Measurements from ENCODE around the gene SH3PXD2A.

Gene SH3PXD2A

DNA sequence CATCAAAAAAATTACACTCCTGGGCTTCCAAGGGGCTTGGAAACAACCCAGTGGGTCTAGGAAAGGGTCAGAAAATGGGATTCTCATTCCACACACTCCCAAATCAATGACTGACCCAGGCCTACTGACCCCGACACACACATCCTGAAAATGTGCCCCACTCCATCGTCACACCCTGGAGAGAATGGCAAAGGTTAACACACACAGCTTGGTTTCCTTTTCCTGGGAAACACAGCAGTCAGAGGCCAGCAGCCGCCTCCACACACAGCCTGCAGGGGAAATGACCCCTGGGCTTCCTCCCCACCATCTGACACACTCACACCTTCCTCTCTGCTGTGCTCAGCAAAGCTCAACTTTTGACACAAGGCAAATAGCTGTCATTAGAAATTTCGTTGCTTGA lies 42.9 kb downstream of the SH3PXD2A start:
- DNase-seq (ENCODE audit: low spot score) = no peak

DNA sequence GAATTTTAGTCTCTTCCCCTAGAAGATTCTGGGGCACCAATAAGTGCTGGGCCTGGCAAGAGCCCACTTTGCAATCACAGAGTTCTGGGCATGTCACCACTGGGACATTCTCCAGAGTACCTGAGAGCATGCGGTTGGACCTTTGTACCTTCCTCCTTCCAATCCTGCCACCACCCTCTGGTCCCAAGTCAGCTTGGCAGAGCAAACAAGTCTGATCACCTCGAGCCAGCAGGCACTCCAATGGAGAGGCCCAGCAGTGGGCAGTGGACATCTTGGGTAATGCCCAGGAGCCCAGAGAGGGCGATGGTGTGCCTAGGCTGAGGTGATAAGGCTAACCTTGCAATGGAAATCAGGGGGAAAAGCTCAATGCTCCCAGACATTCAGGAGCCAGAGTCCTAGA lies 43.4 kb downstream of the SH3PXD2A start:
- DNase-seq (ENCODE audit: low spot score) = no peak

DNA sequence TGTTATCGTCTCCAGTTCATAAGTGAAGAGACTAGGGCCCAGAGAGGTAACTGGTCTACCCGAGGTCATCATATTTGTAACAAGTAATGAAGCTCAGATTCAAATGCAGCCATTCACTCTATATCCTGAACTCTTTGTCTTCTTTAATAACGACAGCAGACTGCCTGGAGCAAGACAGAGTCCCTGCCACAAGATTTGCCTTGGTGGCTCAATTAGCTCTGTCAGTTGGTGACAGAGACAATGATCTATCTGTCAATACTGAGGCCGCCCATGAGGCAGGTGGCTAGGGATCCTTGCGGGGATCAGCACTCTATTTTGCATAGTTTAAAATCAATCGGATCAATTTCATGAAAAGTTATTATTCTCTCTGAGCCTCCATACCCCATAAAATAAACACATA lies 43.9 kb downstream of the SH3PXD2A start:
- no peak for DNase-seq (ENCODE audit: low spot score)

DNA sequence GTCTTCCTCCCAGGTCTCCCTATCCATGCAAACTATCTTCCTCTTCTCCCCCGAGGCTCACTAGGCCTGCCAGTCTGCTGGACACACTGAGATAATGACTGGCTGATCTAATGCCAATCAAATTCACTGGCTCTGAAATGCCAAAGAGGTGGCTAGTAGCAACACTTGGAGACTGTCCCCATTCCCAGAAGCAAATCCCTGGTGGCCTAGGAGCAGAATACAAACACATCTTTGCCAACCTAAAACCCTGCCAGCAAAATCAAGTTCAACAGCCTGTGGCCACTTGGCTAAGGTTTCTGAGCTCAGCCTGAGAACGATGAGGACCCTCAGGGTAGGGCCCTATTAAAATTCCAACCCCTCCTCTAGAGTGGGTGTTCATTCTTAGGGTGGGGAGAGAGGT lies 46.6 kb downstream of the SH3PXD2A start:
- no peak for DNase-seq (ENCODE audit: low spot score)

DNA sequence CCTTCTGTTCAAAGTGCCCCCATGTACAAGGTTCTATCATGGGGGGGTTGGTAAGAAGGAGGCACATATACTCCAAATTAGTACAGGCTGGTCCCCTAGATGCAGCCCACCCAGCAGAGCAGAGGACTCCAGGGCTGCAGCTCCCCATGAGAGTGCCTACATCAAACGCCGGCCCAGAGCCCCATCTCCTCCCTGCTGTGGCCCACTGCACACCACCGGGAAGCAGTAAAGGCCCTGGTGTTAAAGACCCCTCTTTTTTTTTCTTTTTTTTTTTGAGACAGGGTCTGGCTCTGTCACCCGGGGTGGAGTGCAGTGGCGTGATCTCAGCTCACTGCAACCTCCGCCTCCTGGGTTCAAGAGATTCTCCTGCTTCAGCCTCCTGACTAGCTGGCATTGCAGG lies 47.4 kb downstream of the SH3PXD2A start:
- DNase-seq (ENCODE audit: low spot score) = no peak

DNA sequence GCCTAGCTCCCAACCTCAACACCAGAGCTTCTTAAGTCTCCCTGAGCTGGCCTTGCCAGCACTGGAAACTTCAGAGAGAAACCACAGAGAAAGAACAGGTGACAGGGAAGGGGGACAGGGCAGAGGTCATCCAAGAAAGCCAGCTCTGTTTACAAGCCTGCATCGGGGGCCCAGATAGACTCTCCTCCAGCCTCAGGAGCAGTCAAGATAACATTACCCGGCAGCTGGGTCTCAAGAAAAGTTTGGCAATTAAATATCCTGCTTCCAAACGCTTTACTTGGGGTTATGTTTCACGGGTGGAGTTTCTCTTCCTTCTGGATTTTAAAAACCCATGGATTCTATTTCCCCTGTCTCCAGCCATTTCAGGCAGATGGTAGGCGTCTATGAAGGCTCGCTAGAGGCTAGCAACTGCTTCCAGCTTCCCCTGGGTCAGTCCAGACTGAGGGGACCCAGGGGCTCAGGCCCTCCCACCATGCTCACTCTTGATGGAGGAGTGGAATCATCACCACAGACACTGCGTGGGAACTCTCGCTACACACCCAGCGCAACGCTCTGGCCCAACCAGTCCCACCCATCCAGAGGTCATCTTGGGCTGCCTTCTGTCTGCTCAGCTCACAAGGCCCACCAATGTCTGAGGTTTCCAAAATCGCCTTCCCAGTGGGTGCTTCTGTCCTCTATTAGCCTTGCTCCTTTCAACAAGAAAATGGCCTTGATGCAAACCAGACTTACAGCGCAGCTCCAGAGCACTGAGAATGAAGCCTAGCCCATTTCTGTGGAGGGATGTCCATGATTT lies 48.8 kb downstream of the SH3PXD2A start:
- peak; percentile 92 for DNase-seq (ENCODE audit: low spot score)

DNA sequence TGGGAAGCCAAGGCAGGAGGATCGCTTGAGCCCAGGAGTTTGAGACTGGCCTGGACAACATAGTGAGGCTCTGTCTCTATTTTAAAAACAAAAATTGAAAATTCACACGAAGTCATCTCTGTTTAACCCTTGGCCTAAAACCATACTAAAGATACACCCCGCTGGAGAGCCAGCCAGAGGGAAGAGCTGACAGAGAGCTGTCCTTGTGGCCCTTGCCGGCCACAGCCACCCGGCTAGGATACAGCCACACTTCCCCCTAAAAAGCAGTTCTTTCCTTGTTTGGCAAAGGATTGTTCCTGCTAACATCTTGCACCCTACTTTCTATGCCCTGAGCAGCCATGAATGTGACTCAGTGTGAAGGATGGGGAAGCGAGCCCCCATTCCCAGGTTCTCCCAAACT lies 49.6 kb downstream of the SH3PXD2A start:
- DNase-seq (ENCODE audit: low spot score) = no peak

DNA sequence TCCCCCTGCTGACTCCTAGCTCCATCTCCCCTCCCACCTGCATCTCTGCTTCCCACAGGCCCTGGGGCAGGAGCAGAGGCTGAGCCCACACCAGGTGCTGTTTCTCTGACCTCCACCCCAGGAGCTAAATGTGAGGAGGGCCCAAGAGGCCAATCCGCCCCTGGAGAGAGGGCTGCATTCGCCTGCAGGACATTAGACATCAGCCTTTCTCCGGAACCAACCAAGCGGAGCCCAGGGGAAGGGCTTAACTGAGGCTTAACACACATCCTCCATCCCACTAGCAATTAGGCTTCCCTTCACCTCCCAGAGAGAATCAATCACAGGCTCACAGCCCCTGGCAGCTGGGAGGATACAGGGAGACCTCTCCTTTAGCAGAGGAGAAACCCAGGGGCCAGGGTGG lies 50.5 kb downstream of the SH3PXD2A start:
- peak; percentile 66 for DNase-seq (ENCODE audit: low spot score)

DNA sequence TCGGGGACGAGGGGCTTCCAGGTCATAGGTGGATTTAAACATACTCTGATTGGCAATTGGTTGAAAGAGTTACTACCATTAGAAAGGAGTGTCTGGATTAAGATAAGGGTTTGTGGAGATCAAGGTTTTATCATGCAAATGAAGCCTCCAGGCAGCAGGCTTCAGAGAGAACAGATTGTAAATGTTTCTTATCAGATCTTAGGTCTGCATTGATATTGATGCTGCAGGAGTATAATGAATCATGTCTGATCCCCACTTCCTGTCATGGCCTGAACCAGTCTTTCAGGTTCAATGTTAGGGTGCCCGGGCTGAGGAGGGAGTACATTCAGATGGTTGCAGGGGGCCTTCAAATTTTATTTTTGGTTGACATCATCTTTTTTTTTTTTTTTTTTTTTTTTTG lies 51.4 kb downstream of the SH3PXD2A start:
- peak; percentile 41 for DNase-seq (ENCODE audit: low spot score)

DNA sequence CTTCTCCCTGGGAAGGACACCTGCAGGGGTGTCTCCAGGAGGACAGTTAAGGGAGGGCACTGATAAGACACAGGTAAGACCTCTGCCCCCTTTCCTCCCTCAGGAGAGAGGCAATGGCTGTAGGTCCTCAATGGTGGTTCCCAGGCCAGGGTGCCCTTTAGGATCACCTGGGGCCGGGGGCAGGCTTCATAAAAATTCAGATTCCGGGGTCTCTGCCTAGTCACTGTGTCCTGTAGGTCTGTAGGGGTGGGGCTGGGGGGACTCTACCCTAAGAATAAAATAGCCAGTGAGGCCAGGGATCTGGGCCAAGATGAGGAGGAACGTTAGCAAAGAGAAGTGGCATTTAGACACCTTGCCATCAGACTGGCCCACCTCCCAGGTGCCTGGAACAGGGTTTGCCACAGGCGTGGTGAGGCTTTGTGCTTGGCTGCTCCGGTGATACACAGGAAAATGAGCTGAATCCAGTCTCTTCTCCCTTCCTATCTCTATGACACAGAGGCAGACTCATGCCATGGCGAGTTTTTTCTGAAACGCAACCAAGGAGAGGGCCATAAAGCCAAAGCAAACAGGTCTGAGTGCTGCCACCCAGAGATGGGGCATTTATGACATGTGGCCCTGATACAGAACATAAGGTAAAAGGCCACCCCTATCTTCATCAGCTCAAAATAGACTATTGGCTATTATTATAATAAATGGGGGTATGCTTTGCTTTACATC lies 52.6 kb downstream of the SH3PXD2A start:
- no peak for DNase-seq (ENCODE audit: low spot score)

DNA sequence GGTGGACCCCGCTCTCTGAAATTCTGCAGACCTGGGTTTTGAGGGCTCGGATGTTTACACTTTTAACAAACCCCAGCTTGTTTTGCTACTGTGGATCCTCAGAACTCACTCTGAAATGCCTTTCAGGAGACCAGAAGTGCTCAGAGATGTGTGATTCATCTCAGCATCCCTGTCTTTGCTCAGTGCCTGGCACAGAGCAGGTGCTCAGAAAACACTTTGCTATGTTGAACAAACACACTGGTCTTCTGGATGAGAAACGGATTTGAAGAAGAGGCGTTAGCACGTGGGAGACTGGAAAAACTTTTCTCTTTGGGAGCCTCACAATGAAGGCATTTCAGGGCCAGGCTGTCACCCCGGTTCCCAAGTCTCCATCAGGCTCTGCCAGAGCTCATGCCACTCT lies 53.3 kb downstream of the SH3PXD2A start:
- DNase-seq (ENCODE audit: low spot score) = no peak

DNA sequence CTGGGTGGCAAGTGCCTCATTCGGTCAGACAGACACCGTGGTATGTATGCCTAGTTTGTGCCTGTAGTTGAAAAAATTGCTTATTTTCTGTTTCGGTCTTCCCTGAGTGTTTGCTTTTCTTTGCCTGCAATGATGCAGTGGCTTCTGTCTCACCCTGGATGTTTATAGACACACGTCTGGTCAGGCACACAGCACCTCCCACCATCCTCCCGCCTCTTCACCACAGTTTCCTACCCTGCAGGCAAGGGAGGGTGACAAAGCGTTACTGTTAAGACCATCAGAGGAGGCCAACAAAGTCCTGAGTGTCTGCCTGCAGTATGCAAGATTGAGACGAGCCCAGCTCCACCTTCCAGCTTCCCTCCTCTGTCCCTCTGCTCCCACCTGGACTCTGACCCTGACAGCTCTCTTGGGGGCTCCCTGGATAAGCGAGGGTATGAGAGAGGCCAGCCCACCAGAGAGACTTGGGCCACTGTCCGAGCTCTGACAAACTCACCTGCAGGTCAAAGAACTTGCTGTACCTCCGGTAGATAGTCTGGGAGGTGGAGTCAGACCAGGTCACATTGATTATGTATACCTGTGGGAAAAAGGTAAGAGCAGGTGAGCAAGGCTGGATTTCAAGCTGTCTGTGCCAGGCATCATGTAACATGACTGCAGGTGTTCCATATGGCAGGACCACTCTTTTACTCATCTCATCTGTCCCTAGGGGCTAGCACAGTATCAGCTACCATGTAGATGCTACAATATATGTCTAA lies 54.4 kb downstream of the SH3PXD2A start:
- no peak for DNase-seq (ENCODE audit: low spot score)

DNA sequence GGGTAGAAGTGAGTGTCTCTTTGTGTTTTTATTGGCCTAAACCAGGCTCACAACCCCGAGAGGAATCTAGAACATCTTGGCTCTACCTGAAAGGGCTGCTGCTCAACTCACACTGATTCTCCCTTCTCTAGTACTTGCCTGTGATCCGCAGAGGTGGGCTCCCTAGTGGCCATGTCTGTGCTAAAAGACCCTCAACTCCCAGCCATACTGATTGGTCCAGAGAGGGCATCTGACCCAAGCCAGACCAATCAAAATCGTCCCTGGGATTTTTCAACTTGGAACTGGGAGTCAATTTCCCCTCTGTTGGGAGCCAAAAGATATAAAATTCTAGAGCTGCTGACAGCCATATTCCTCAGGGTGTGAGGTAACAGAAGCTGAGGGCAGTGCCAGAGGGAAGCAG lies 55.3 kb downstream of the SH3PXD2A start:
- no peak for DNase-seq (ENCODE audit: low spot score)

DNA sequence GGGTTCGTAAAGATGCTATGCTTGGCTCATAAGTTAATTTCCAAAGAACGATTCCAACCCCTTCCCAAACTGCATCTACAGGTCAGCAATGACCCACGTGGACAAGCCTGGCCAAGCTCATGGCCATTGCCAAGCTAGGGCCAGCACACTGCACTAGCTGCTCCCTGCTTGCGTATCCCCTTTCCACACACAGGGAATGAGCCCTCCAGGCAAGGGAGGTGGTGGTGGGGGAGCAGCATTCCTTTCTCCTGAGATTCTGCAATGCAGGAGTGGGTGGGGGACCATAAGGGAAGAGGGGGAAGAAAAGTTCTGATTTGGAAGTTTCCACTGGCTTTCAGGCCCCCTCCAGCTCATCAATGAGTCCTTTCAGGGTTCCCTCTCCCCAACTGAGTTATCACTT lies 56.0 kb downstream of the SH3PXD2A start:
- no peak for DNase-seq (ENCODE audit: low spot score)

DNA sequence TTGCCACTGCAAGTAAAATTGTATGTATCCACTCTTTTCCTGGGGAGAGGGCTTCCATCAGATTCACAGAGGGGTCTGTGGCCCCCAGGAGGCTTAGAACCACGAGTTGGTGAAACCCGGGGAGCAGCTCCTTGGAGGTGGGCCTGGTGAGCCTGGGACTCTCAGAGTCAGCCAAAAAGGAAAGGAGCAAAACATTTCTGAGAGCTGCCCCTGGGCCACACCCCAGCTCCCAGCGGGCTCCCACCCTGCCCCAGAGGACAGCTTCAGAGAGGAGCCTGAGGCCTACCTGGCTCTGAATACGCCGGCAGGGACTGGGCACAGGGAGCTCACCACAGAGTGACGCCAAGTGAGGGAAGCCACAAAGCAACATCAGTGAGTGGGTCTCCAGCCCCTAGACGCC lies 56.9 kb downstream of the SH3PXD2A start:
- no peak for DNase-seq (ENCODE audit: low spot score)

DNA sequence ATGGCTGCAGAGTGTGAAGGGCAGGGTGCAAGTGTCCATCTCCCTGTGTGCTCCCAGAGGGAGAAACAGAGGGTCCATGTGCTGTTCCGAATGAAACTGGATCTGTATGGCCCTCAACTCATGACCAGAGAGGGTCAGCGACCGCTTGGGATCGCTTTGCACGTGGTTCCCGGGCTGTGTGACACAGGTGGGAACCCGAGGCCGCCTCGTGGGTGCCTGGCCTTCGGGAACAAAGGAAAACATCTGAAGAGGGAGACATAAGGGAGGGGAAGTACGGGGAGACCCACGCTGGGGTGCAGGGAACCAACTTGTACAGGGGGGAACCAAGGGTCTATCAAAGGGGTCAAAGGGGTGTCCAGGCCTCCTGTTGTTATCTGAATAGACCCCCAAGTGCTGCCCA lies 57.5 kb downstream of the SH3PXD2A start:
- no peak for DNase-seq (ENCODE audit: low spot score)

DNA sequence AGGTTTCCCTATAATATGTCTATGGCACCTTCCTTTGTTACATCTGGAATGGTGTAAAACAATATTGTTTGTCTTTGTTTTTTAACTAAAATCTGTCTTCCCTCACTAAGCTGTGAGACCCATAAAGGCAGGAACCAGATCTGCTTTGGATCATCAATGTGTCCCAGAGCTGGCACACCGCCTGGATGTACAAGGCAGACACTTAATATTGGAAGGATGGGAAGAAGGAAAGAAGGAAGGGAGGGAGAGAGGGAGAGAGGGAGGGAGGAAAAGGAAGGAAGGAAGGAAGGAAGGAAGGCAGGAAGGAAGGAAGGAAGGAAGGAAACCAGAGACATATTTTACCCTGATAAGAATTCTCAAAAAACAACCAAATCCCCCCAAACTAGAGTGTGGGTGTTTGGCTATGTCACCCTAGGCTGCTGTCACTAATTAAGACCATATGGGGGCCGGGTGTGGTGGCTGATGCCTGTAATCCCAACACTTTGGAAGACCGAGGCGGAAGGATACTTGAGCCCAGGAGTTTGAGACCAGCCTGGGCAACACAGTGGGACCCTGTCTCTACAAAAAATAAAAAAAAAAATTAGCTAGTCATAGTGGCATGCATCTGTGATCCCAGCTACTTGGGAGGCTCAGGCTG lies 59.6 kb downstream of the SH3PXD2A start:
- no peak for DNase-seq (ENCODE audit: low spot score)

DNA sequence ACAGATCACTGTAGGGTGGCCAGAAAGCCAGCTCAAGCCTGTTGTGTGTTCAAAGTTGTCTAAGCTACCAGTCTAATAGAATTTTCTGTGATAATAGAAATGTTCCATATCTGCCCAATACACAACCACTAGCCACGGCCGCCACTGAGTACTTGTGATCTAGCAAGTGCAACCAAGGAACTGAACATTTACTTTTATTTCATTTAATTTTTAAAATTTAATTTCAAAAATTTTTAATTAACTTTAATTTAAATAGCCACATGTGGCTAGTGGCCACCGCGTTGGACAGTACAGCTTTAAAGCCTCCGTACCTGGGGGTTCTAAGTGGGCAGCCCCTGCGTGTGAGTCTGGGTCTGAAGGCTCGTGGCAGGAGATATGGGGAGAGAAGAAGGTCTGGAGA lies 60.4 kb downstream of the SH3PXD2A start:
- DNase-seq (ENCODE audit: low spot score) = no peak

DNA sequence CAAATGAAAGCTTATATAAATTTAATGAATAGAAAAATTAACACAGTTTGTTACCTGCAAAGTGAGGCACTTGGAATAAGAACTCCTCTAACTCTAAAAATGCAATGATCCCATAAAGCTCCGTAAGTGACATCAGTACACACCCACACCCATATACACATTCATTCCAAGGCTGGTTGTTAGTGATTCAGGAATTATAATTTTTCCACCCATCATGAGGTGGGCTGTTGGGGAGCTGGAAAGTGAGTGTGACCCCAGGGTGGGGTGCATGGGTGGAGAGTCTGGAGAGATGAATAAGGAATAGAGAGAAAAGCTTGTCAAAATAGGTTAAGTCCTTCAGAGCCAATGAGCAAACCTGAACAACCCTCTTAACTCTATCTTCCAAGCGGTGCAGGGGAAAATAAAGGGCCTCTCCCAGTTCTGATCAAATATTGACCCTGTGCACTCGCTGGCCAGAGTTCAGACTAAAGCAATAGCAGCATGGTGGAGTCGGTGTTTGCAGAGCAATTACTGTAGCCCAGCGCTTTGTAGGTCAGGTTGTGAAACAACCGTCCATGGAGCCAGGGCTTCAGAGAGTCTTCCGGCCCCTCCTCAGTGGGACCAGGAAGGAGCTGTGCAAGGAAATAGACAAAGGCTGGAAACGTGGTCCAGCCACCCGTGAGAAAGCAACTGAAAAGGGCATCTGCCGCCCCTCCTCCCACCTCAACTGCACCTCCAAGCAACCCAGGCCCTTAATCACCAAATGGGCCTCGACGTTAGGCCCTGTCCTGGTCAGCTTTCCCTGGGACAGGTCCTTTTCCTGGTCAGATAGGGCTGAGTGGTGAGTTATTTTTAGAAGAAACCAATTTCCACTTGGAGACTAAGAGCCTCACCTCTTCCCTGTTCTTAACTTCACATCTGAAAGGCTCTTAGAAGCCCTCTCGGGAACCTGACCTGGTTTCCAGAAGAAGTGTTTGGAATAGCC lies 61.2 kb downstream of the SH3PXD2A start:
- DNase-seq (ENCODE audit: low spot score) = no peak

DNA sequence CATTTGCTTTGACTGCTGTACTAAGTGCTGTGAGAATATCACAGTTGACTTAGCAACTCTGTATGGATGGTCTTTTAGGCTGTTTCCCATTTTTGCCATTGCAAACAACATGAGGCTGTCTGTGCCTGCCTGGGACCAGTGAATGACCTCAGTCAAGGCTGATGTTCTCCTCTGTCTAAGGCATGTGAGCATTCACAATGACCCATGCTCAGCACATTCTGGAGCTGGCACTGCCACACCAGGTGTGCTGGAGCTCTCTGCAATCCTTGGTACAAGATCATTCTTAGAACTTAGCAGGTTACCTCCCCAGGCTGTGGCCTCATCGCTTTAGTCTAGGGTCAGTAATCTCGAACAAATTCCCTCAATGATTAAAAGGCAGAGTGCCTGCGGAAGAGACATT lies 61.9 kb downstream of the SH3PXD2A start:
- no peak for DNase-seq (ENCODE audit: low spot score)

DNA sequence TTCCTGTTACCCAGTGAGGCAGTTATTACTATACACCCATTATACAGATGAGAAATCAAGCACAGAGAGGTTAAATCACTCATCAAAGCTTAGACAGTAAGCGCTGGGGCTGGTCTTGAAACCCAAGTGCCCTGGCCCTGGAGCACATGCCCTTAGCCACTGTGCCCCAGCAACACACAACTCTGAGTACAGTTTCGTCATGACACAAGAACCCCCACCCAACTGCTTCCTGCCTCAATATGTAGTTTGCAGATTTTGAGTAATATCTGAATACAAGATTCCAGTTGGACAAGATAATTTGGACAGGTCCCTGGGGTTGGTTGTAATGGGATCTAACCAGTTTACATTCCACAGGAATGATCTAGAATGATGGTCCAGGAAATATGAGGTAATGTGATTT lies 62.8 kb downstream of the SH3PXD2A start:
- DNase-seq (ENCODE audit: low spot score) = no peak
